WTC11 (cell line): ENCODE measurements around the gene EPN1. TPM values are rescaled to one million over a fixed set of nuclear protein-coding genes. Genes with fewer than 3 reads are reported as not detected.

ENCODE experiments used
- ATAC-seq: fragments of 200-7000 bp; cut with Tn5 transposase; 2 replicates; pipeline ENCODE4 v1.10.0; 2021; ENCODE audit warnings: mild to moderate bottlenecking, moderate library complexity
- CTCF ChIA-PET: fragments of 300-600 bp; sonication (Branson Sonifier 250); formaldehyde crosslinking; loops from one replicate; lab custom pipeline; 2021; ENCODE audit warnings: antibody characterized with exemption; lab: Charles Lee
- POLR2A ChIA-PET: fragments of 350-600 bp; sonication (Branson Sonifier 250); formaldehyde crosslinking; loops from one replicate; lab custom pipeline; 2021; ENCODE audit warnings: antibody characterized with exemption; lab: Charles Lee
- DNase-seq: peaks from one replicate; pipeline ENCODE4 v3.0.0; 2021; ENCODE audit warnings: low spot score
- H3K27ac Mint-ChIP-seq: 2 replicates; pipeline ENCODE4 v1.8.0; 2021; ENCODE audit warnings: mixed read lengths
- H3K27me3 Mint-ChIP-seq: 2 replicates; pipeline ENCODE4 v1.8.0; 2021; ENCODE audit warnings: low read depth, mild to moderate bottlenecking, moderate library complexity, mixed read lengths
- H3K36me3 Mint-ChIP-seq: 2 replicates; pipeline ENCODE4 v1.8.0; 2021; ENCODE audit warnings: mixed read lengths
- H3K4me1 Mint-ChIP-seq: 2 replicates; pipeline ENCODE4 v1.8.0; 2022; ENCODE audit warnings: mixed read lengths
- H3K4me3 Mint-ChIP-seq: 2 replicates; pipeline ENCODE4 v1.8.0; 2021; ENCODE audit warnings: mild to moderate bottlenecking, moderate library complexity, mixed read lengths
- H3K9me3 Mint-ChIP-seq: 2 replicates; pipeline ENCODE4 v1.8.0; 2021; ENCODE audit warnings: mixed read lengths
- ATF2 ChIP-seq: sonication (generic); formaldehyde crosslinking; IDR thresholded peaks from 2 replicates; pipeline ENCODE4 v1.8.1; 2022; ENCODE audit warnings: low read depth, missing genetic modification reagents, borderline replicate concordance
- ATF3 ChIP-seq: sonication (generic); formaldehyde crosslinking; conservative IDR thresholded peaks from 2 replicates; pipeline ENCODE4 v1.8.1; 2022; ENCODE audit warnings: mild to moderate bottlenecking, missing genetic modification reagents
- CBFB ChIP-seq: sonication (generic); formaldehyde crosslinking; IDR thresholded peaks from 2 replicates; pipeline ENCODE4 v1.8.1; 2022; ENCODE audit warnings: mild to moderate bottlenecking, low read depth, missing genetic modification reagents
- E2F1 ChIP-seq: sonication (generic); formaldehyde crosslinking; IDR thresholded peaks from 2 replicates; pipeline ENCODE4 v1.8.0; 2022; ENCODE audit warnings: mild to moderate bottlenecking, missing genetic modification reagents
- E2F5 ChIP-seq: sonication (generic); formaldehyde crosslinking; IDR thresholded peaks from 2 replicates; pipeline ENCODE4 v1.8.1; 2022; ENCODE audit warnings: mild to moderate bottlenecking, moderate library complexity, missing genetic modification reagents
- ELF4 ChIP-seq: sonication (generic); formaldehyde crosslinking; IDR thresholded peaks from 2 replicates; pipeline ENCODE4 v1.8.1; 2022; ENCODE audit warnings: low read depth, mild to moderate bottlenecking, moderate library complexity, missing genetic modification reagents
- FOXP1 ChIP-seq: sonication (generic); formaldehyde crosslinking; IDR thresholded peaks from 2 replicates; pipeline ENCODE4 v1.8.0; 2022; ENCODE audit warnings: missing genetic modification reagents, mild to moderate bottlenecking, moderate library complexity, borderline replicate concordance
- GABPB1 ChIP-seq: sonication (generic); formaldehyde crosslinking; IDR thresholded peaks from 2 replicates; pipeline ENCODE4 v1.8.1; 2023; ENCODE audit warnings: mild to moderate bottlenecking, missing genetic modification reagents
- JAZF1 ChIP-seq: fragments of 250-450 bp; sonication (Bioruptor Pico); IDR thresholded peaks from 2 replicates; pipeline ENCODE4 v1.9.0; 2021; ENCODE audit warnings: moderate library complexity, mild to moderate bottlenecking, inconsistent platforms
- KAT7 ChIP-seq: sonication (generic); formaldehyde crosslinking; IDR thresholded peaks from 2 replicates; pipeline ENCODE4 v1.8.1; 2023; ENCODE audit warnings: missing genetic modification reagents, mild to moderate bottlenecking, borderline replicate concordance
- MYBL2 ChIP-seq: sonication (generic); formaldehyde crosslinking; IDR thresholded peaks from 2 replicates; pipeline ENCODE4 v1.8.1; 2023; ENCODE audit warnings: mild to moderate bottlenecking, moderate library complexity, missing genetic modification reagents
- NR2C2 ChIP-seq: sonication (generic); formaldehyde crosslinking; IDR thresholded peaks from 2 replicates; pipeline ENCODE4 v1.8.0; 2022; ENCODE audit warnings: mild to moderate bottlenecking, missing genetic modification reagents
- RELA ChIP-seq: sonication (generic); formaldehyde crosslinking; IDR thresholded peaks from 2 replicates; pipeline ENCODE4 v1.8.1; 2022; ENCODE audit warnings: missing genetic modification reagents, mild to moderate bottlenecking, borderline replicate concordance
- SOX15 ChIP-seq: fragments of 250-450 bp; sonication (Bioruptor Pico); IDR thresholded peaks from 2 replicates; pipeline ENCODE4 v1.9.0; 2021; ENCODE audit warnings: mild to moderate bottlenecking
- SP1 ChIP-seq: sonication (generic); formaldehyde crosslinking; conservative IDR thresholded peaks from 2 replicates; pipeline ENCODE4 v1.8.1; 2022; ENCODE audit warnings: missing genetic modification reagents
- STAT6 ChIP-seq: sonication (generic); formaldehyde crosslinking; conservative IDR thresholded peaks from 2 replicates; pipeline ENCODE4 v1.8.1; 2023; ENCODE audit warnings: mild to moderate bottlenecking, low read depth, missing genetic modification reagents, moderate library complexity
- TEAD1 ChIP-seq: sonication (generic); formaldehyde crosslinking; IDR thresholded peaks from 2 replicates; pipeline ENCODE4 v1.8.0; 2022; ENCODE audit warnings: mild to moderate bottlenecking, missing genetic modification reagents
- TEAD4 ChIP-seq: sonication (generic); formaldehyde crosslinking; IDR thresholded peaks from 2 replicates; pipeline ENCODE4 v1.8.0; 2022; ENCODE audit warnings: mild to moderate bottlenecking, missing genetic modification reagents
- TP53 ChIP-seq: sonication (generic); formaldehyde crosslinking; IDR thresholded peaks from 2 replicates; pipeline ENCODE4 v1.8.1; 2023; ENCODE audit warnings: mild to moderate bottlenecking, missing genetic modification reagents
- ZBTB21 ChIP-seq: sonication (generic); formaldehyde crosslinking; IDR thresholded peaks from 2 replicates; pipeline ENCODE4 v1.8.1; 2023; ENCODE audit warnings: mild to moderate bottlenecking, missing genetic modification reagents, borderline replicate concordance
- ZNF263 ChIP-seq: sonication (generic); formaldehyde crosslinking; IDR thresholded peaks from 2 replicates; pipeline ENCODE4 v1.8.1; 2022; ENCODE audit warnings: low read depth, mild to moderate bottlenecking, moderate library complexity, missing genetic modification reagents
- ZNF317 ChIP-seq: sonication (generic); formaldehyde crosslinking; IDR thresholded peaks from 2 replicates; pipeline ENCODE4 v1.8.1; 2023; ENCODE audit warnings: low read depth, mild to moderate bottlenecking, moderate library complexity, missing genetic modification reagents, borderline replicate concordance
- ZNF532 ChIP-seq: fragments of 250-450 bp; sonication (Bioruptor Pico); IDR thresholded peaks from 2 replicates; pipeline ENCODE4 v1.9.0; 2021; ENCODE audit warnings: mild to moderate bottlenecking, borderline replicate concordance
- total RNA-seq: library from RNA; stranded (reverse); gene quantifications from 3 replicates; pipeline ENCODE4 v1.2.3, GENCODE V29; 2021

The EPN1 gene
- total RNA-seq, 1 experiment from 2014 or later, result 234 TPM

GRCh38 chr19:55660404-55660803, 14.6 kb upstream of the EPN1 start (continued):
- TF ChIP-seq MYBL2 (CRISPR knock-in tag) (no peak), SOX15 (CRISPR knock-in tag) (no peak)
- TF ChIP-seq, all 79 proteins: peak for 0

- H3K4me1 Mint-ChIP-seq, result peaks cover 28% of the 10 kb centered on the region
- TF ChIP-seq TEAD4, result no peak
- no peak for TF ChIP-seq KAT7 (CRISPR knock-in tag)
- no peak for TF ChIP-seq NR2C2 (CRISPR knock-in tag)
- TF ChIP-seq TP53 (CRISPR knock-in tag), result no peak
- CTCF ChIA-PET, result no interaction called here
- no peaks in the 10 kb centered on the region for H3K9me3 Mint-ChIP-seq
- peaks cover 51% of the 10 kb centered on the region for H3K36me3 Mint-ChIP-seq
- no peak for DNase-seq
- POLR2A ChIA-PET, result no interaction called here
- no peak for ATAC-seq
- H3K27me3 Mint-ChIP-seq, result no peaks in the 10 kb centered on the region; the same call in 1 of the 2 replicates
- no peak overlapping the region for H3K27ac Mint-ChIP-seq
- H3K4me3 Mint-ChIP-seq, result no peak overlapping the region
Observed at GRCh38 chr19:55660991-55661390, 14.0 kb upstream of the EPN1 start.

- no peak for DNase-seq
Observed at GRCh38 chr19:55661826-55662225, 13.2 kb upstream of the EPN1 start.

More at GRCh38 chr19:55661826-55662225, 13.2 kb upstream of the EPN1 start:
- ATAC-seq, result no peak
- Mint-ChIP-seq H3K4me3 (no peak overlapping the region), H3K9me3 (no peaks in the 10 kb centered on the region), H3K36me3 (peaks cover 53% of the 10 kb centered on the region), H3K27me3 (no peaks in the 10 kb centered on the region; the same call in 1 of the 2 replicates), H3K27ac (peak overlapping the region; percentile 17; the same call in 1 of the 2 replicates), H3K4me1 (peaks cover 20% of the 10 kb centered on the region)
- CTCF ChIA-PET, result interaction anchor here (1.0 kb wide), 1 partner anchor 10 kb away, joined by 3 read pairs; no protein-coding TSS in a partner anchor
- POLR2A ChIA-PET, result no interaction called here
- TF ChIP-seq E2F1 (CRISPR knock-in tag), result no peak
- TF ChIP-seq ZNF263, result no peak
- no peak for TF ChIP-seq FOXP1 (CRISPR knock-in tag)
- no peak for TF ChIP-seq SP1
- no peak for TF ChIP-seq ZBTB21 (CRISPR knock-in tag)
- no peak for TF ChIP-seq ATF3 (CRISPR knock-in tag)
- no peak for TF ChIP-seq ZNF532 (CRISPR knock-in tag)
- no peak for TF ChIP-seq RELA (CRISPR knock-in tag)
- TF ChIP-seq ZNF317, result no peak
- TF ChIP-seq ELF4, result no peak
- TF ChIP-seq E2F5 (CRISPR knock-in tag), result no peak
- no peak for TF ChIP-seq CBFB (CRISPR knock-in tag)
- no peak for TF ChIP-seq ATF2
- TF ChIP-seq GABPB1 (CRISPR knock-in tag), result no peak
- TF ChIP-seq TEAD1, result no peak
- no peak for TF ChIP-seq STAT6
- no peak for TF ChIP-seq JAZF1
